K562 (cell line): ENCODE results near the gene ARHGEF4.

Experiments used
- CHD4 ChIP-seq: fragments of 200-600 bp; sonication (generic); IDR thresholded peaks from 3 replicates; pipeline ENCODE4 v1.6.1; 2012; ENCODE audit warnings: low read depth, mild to moderate bottlenecking, mixed read lengths, low read length, inconsistent platforms; ENCODE audit not compliant: insufficient read depth, insufficient replicate concordance, poor library complexity, severe bottlenecking
- EHMT2 ChIP-seq: fragments of 450-650 bp; IDR thresholded peaks from 2 replicates; pipeline ENCODE4 v1.6.1; 2018; ENCODE audit warnings: antibody characterized with exemption
- MED1 ChIP-seq: sonication (generic); formaldehyde crosslinking; IDR thresholded peaks from 2 replicates; pipeline ENCODE4 v1.8.1; 2023; ENCODE audit warnings: missing genetic modification reagents, borderline replicate concordance
- PHF21A ChIP-seq: fragments of 450-650 bp; IDR thresholded peaks from 2 replicates; pipeline ENCODE4 v1.6.1; 2017; ENCODE audit warnings: low read depth, borderline replicate concordance
- PHF8 ChIP-seq: fragments of 200-600 bp; sonication (generic); IDR thresholded peaks from 2 replicates; pipeline ENCODE4 v1.6.1; 2012; ENCODE audit warnings: mixed run types, mild to moderate bottlenecking, inconsistent platforms, low read length, moderate library complexity, borderline replicate concordance
- SAP30 ChIP-seq: fragments of 200-600 bp; sonication (generic); IDR thresholded peaks from 2 replicates; pipeline ENCODE4 v1.6.1; 2012; ENCODE audit warnings: borderline replicate concordance, low read depth, mild to moderate bottlenecking, moderate library complexity, low read length, control low read depth, inconsistent platforms; ENCODE audit not compliant: insufficient read depth, poor library complexity, severe bottlenecking
- SP2 ChIP-seq: IDR thresholded peaks from 2 replicates; pipeline ENCODE4 v1.6.1; 2011; ENCODE audit warnings: mild to moderate bottlenecking, low read depth, low read length, moderate library complexity; ENCODE audit not compliant: poor library complexity, severe bottlenecking; ENCODE audit errors: extremely low read depth
- TF ChIP-seq, protein P1 (sequence below): sonication (generic); formaldehyde crosslinking; IDR thresholded peaks from 2 replicates; pipeline ENCODE4 v1.8.0; 2022; ENCODE audit warnings: mild to moderate bottlenecking, missing genetic modification reagents
- TF ChIP-seq, protein P2 (sequence below): sonication (generic); formaldehyde crosslinking; IDR thresholded peaks from 2 replicates; pipeline ENCODE4 v1.8.0; 2022; ENCODE audit warnings: missing genetic modification reagents, mild to moderate bottlenecking, borderline replicate concordance
- TF ChIP-seq, protein P3 (sequence below): fragments of 450-650 bp; IDR thresholded peaks from 2 replicates; pipeline ENCODE4 v1.6.1; 2016; ENCODE audit warnings: antibody characterized with exemption
- TF ChIP-seq, protein P4 (sequence below): sonication (generic); formaldehyde crosslinking; IDR thresholded peaks from 2 replicates; pipeline ENCODE4 v1.9.0; 2022; ENCODE audit warnings: mild to moderate bottlenecking, missing genetic modification reagents

DNA sequence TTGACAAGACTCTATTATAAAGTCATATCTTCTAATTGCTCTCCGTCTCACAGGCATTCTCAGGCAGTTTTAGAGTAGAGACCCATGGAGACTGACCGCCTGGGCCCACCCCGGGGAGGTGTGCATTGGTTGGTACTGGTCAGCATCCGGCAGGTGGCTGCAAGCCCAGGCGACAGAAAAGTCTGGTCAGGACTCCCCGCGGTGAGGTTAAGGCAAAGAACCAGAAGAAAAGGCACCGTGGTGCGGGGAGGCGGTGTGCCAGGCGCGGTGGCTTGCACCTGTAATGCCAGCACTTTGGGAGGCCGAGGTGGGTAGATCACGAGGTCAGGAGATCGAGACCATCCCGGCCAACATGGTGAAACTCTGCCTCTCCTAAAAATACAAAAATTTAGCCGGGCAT lies 48.9 kb upstream of the ARHGEF4 start:
- TF ChIP-seq, protein P1, sequence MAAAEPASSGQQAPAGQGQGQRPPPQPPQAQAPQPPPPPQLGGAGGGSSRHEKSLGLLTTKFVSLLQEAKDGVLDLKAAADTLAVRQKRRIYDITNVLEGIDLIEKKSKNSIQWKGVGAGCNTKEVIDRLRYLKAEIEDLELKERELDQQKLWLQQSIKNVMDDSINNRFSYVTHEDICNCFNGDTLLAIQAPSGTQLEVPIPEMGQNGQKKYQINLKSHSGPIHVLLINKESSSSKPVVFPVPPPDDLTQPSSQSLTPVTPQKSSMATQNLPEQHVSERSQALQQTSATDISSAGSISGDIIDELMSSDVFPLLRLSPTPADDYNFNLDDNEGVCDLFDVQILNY: no peak
- TF ChIP-seq, protein P2, sequence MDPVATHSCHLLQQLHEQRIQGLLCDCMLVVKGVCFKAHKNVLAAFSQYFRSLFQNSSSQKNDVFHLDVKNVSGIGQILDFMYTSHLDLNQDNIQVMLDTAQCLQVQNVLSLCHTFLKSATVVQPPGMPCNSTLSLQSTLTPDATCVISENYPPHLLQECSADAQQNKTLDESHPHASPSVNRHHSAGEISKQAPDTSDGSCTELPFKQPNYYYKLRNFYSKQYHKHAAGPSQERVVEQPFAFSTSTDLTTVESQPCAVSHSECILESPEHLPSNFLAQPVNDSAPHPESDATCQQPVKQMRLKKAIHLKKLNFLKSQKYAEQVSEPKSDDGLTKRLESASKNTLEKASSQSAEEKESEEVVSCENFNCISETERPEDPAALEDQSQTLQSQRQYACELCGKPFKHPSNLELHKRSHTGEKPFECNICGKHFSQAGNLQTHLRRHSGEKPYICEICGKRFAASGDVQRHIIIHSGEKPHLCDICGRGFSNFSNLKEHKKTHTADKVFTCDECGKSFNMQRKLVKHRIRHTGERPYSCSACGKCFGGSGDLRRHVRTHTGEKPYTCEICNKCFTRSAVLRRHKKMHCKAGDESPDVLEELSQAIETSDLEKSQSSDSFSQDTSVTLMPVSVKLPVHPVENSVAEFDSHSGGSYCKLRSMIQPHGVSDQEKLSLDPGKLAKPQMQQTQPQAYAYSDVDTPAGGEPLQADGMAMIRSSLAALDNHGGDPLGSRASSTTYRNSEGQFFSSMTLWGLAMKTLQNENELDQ: no peak
- TF ChIP-seq CHD4: no peak
- TF ChIP-seq PHF21A: no peak
- TF ChIP-seq EHMT2: no peak
- TF ChIP-seq PHF8: no peak
- no peak for TF ChIP-seq MED1 (CRISPR knock-in tag)
- no peak for TF ChIP-seq SAP30
- TF ChIP-seq SP2: no peak
- TF ChIP-seq, protein P3, sequence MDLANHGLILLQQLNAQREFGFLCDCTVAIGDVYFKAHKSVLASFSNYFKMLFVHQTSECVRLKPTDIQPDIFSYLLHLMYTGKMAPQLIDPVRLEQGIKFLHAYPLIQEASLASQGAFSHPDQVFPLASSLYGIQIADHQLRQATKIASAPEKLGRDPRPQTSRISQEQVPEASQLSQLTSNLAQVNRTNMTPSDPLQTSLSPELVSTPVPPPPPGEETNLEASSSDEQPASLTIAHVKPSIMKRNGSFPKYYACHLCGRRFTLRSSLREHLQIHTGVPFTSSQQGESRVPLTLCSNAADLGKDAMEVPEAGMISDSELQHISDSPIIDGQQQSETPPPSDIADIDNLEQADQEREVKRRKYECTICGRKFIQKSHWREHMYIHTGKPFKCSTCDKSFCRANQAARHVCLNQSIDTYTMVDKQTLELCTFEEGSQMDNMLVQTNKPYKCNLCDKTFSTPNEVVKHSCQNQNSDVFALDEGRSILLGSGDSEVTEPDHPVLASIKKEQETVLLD: no peak
- TF ChIP-seq, protein P4, sequence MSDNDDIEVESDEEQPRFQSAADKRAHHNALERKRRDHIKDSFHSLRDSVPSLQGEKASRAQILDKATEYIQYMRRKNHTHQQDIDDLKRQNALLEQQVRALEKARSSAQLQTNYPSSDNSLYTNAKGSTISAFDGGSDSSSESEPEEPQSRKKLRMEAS: no peak
